Endodermal cell (in vitro differentiated cells): Measurements from ENCODE around the gene CIB4. TPM values are rescaled to one million over a fixed set of nuclear protein-coding genes. Genes with fewer than 3 reads are reported as not detected.

Experiments
- DNase-seq: peaks from one replicate; pipeline ENCODE4 v3.0.0-alpha.2; 2017
- H3K27ac ChIP-seq: 2 replicates; pipeline ENCODE4 v1.5.1; 2013; ENCODE audit warnings: mild to moderate bottlenecking, low read depth, low read length, moderate library complexity
- H3K27me3 ChIP-seq: 2 replicates; pipeline ENCODE4 v1.6.1; 2013; ENCODE audit warnings: mild to moderate bottlenecking, low read length, moderate library complexity; ENCODE audit not compliant: insufficient read depth, control insufficient read depth, poor library complexity, severe bottlenecking
- H3K36me3 ChIP-seq: 2 replicates; pipeline ENCODE4 v1.7.0; 2013; ENCODE audit warnings: mild to moderate bottlenecking, low read length, moderate library complexity; ENCODE audit not compliant: control insufficient read depth, insufficient read depth
- H3K4me1 ChIP-seq: one replicate; pipeline ENCODE4 v1.7.0; 2013; ENCODE audit warnings: low read length; ENCODE audit not compliant: control insufficient read depth, insufficient read depth
- H3K4me3 ChIP-seq: 2 replicates; pipeline ENCODE4 v1.5.1; 2013; ENCODE audit warnings: mild to moderate bottlenecking, low read length, moderate library complexity
- H3K9ac ChIP-seq: 2 replicates; pipeline ENCODE4 v1.6.1; 2013; ENCODE audit warnings: mild to moderate bottlenecking, low read length, moderate library complexity; ENCODE audit not compliant: poor library complexity, severe bottlenecking; ENCODE audit errors: extremely low read depth
- H3K9me3 ChIP-seq: 2 replicates; pipeline ENCODE4 v1.6.1; 2013; ENCODE audit warnings: mild to moderate bottlenecking, low read length, moderate library complexity; ENCODE audit not compliant: control insufficient read depth
- H3K27ac Mint-ChIP-seq: 2 replicates; pipeline ENCODE4 v1.8.0; 2020; ENCODE audit warnings: mixed read lengths
- H3K27me3 Mint-ChIP-seq: 2 replicates; pipeline ENCODE4 v1.8.0; 2021; ENCODE audit warnings: mild to moderate bottlenecking, mixed read lengths; ENCODE audit not compliant: insufficient read depth
- H3K36me3 Mint-ChIP-seq: 2 replicates; pipeline ENCODE4 v1.8.0; 2020; ENCODE audit warnings: low read depth, mixed read lengths
- H3K4me1 Mint-ChIP-seq: 2 replicates; pipeline ENCODE4 v1.8.0; 2020; ENCODE audit warnings: mixed read lengths
- H3K4me3 Mint-ChIP-seq: 2 replicates; pipeline ENCODE4 v1.8.0; 2020; ENCODE audit warnings: mild to moderate bottlenecking, moderate library complexity, mixed read lengths
- H3K9me3 Mint-ChIP-seq: 2 replicates; pipeline ENCODE4 v1.8.0; 2020; ENCODE audit warnings: mild to moderate bottlenecking, mixed read lengths
- CTCF ChIP-seq: fragments of 200-600 bp; sonication (generic); conservative IDR thresholded peaks from 2 replicates; pipeline ENCODE4 v1.5.0; 2021; ENCODE audit warnings: antibody characterized with exemption, mild to moderate bottlenecking
- WGBS, 2 experiments: methylation state at CpG; one replicate each; pipeline versions ENCODE4 v1.1.5 to v1.1.7; 2013; ENCODE audit warnings: missing lambda C conversion rate in 2 of 2, mixed read lengths in 1 of 2; ENCODE audit not compliant: insufficient coverage in 1 of 2, insufficient read length in 1 of 2; 5-methylcytosine and 5-hydroxymethylcytosine counted together
- total RNA-seq, 2 donors: library from RNA; stranded (reverse); fragmentation: NEBNext Ultra II Directional in 1 of 2; extraction: Animal tissue kit (Norgen Biotek cat#: 25700) in 1 of 2; gene quantifications; 2 replicates in 1 of 2; 3 replicates in 1 of 2; pipeline ENCODE4 v1.2.1, GENCODE V29; 2021

CIB4 gene
- total RNA-seq, 2 donors from 2014 or later: not detected

- TF ChIP-seq CTCF: no peak
- 86 to 89% methylated on average over 11 to 19 of the region's 19 CpGs for WGBS, 2 experiments
- H3K36me3 Mint-ChIP-seq: no peaks in the 10 kb centered on the region
- peak; percentile 59 for DNase-seq
- no peak overlapping the region for H3K27ac Mint-ChIP-seq
- H3K27me3 Mint-ChIP-seq: peaks cover 20% of the 10 kb centered on the region
- peaks cover 12% of the 10 kb centered on the region for H3K4me1 Mint-ChIP-seq
- H3K4me3 ChIP-seq: no peak overlapping the region
- no peaks in the 10 kb centered on the region for H3K36me3 ChIP-seq
- H3K27me3 ChIP-seq: peaks cover 24% of the 10 kb centered on the region
- no peaks in the 10 kb centered on the region for H3K4me1 ChIP-seq
- peaks cover 4% of the 10 kb centered on the region for H3K9me3 Mint-ChIP-seq
- H3K9ac ChIP-seq: no peak overlapping the region
- H3K27ac ChIP-seq: no peak overlapping the region
- no peak overlapping the region for H3K4me3 Mint-ChIP-seq
- H3K9me3 ChIP-seq: peaks cover 6% of the 10 kb centered on the region
Observed at GRCh38 chr2:26623541-26624495, 17.3 kb downstream of the CIB4 start.

GRCh38 chr2:26621469-26622199 is 19.5 kb downstream of the CIB4 start:
- peaks cover 25% of the 10 kb centered on the region for H3K27me3 Mint-ChIP-seq
- H3K4me3 Mint-ChIP-seq: no peak overlapping the region
- Histone ChIP-seq H3K27me3 (peaks cover 36% of the 10 kb centered on the region), H3K4me1 (no peaks in the 10 kb centered on the region), H3K27ac (no peak overlapping the region), H3K36me3 (no peaks in the 10 kb centered on the region), H3K4me3 (no peak overlapping the region), H3K9ac (no peak overlapping the region), H3K9me3 (peaks cover 6% of the 10 kb centered on the region)
- H3K27ac Mint-ChIP-seq: no peak overlapping the region
- TF ChIP-seq CTCF: no peak
- DNase-seq: no peak
- peaks cover 4% of the 10 kb centered on the region for H3K9me3 Mint-ChIP-seq
- no peaks in the 10 kb centered on the region for H3K36me3 Mint-ChIP-seq
- H3K4me1 Mint-ChIP-seq: peaks cover 16% of the 10 kb centered on the region
- 92 to 93% methylated on average over 3 to 5 of the region's 5 CpGs for WGBS, 2 experiments

GRCh38 chr2:26620031-26620605 is 21.0 kb downstream of the CIB4 start:
- Histone ChIP-seq H3K4me3 (no peak overlapping the region), H3K9me3 (peaks cover 6% of the 10 kb centered on the region), H3K36me3 (no peaks in the 10 kb centered on the region), H3K9ac (no peak overlapping the region), H3K27me3 (peaks cover 36% of the 10 kb centered on the region), H3K4me1 (no peaks in the 10 kb centered on the region), H3K27ac (no peak overlapping the region)
- DNase-seq: peak; percentile 72
- peaks cover 4% of the 10 kb centered on the region for H3K9me3 Mint-ChIP-seq
- no peak for TF ChIP-seq CTCF
- H3K27ac Mint-ChIP-seq: no peak overlapping the region
- no peak overlapping the region for H3K4me3 Mint-ChIP-seq
- H3K4me1 Mint-ChIP-seq: peaks cover 20% of the 10 kb centered on the region
- peaks cover 25% of the 10 kb centered on the region for H3K27me3 Mint-ChIP-seq
- no peaks in the 10 kb centered on the region for H3K36me3 Mint-ChIP-seq
- 32 to 48% methylated on average over 5 to 14 of the region's 14 CpGs for WGBS, 2 experiments
